Hepatocyte (in vitro differentiated cells): Measurements from ENCODE around the gene GTSE1. TPM values are rescaled to one million over a fixed set of nuclear protein-coding genes. Genes with fewer than 3 reads are reported as not detected.

Experiments
- DNase-seq: peaks from one replicate; pipeline ENCODE4 v3.0.0-alpha.2; 2016; ENCODE audit warnings: low spot score
- H2AFZ ChIP-seq: fragments of 200-600 bp; sonication (generic); 2 replicates; pipeline ENCODE4 v1.6.0; 2016; ENCODE audit warnings: antibody characterized with exemption, mild to moderate bottlenecking
- H3K27ac ChIP-seq: fragments of 200-600 bp; sonication (generic); 2 replicates; pipeline ENCODE4 v1.5.1; 2016; ENCODE audit warnings: mild to moderate bottlenecking
- H3K27me3 ChIP-seq: fragments of 200-600 bp; sonication (generic); 2 replicates; pipeline ENCODE4 v1.6.1; 2016
- H3K36me3 ChIP-seq: fragments of 200-600 bp; sonication (generic); replicated peaks from 2 replicates; pipeline ENCODE4 v1.5.1; 2016; ENCODE audit warnings: low read depth; ENCODE audit not compliant: insufficient read depth
- H3K4me1 ChIP-seq: fragments of 200-600 bp; sonication (generic); 2 replicates; pipeline ENCODE4 v1.5.1; 2016; ENCODE audit warnings: mild to moderate bottlenecking, moderate library complexity; ENCODE audit not compliant: insufficient read depth
- H3K4me2 ChIP-seq: fragments of 200-600 bp; sonication (generic); 2 replicates; pipeline ENCODE4 v1.6.0; 2016
- H3K4me3 ChIP-seq: fragments of 200-600 bp; sonication (generic); 2 replicates; pipeline ENCODE4 v1.5.1; 2016; ENCODE audit warnings: mild to moderate bottlenecking
- H3K79me2 ChIP-seq: fragments of 200-600 bp; sonication (generic); 2 replicates; pipeline ENCODE4 v1.6.0; 2017; ENCODE audit warnings: mild to moderate bottlenecking
- H3K9me2 ChIP-seq: fragments of 200-600 bp; sonication (generic); replicated peaks from 2 replicates; pipeline ENCODE4 v1.6.0; 2017; ENCODE audit warnings: mild to moderate bottlenecking; ENCODE audit not compliant: insufficient read depth
- H3K9me3 ChIP-seq: fragments of 200-600 bp; sonication (generic); 2 replicates; pipeline ENCODE4 v1.5.1; 2016; ENCODE audit warnings: low read depth, mild to moderate bottlenecking
- H4K20me1 ChIP-seq: fragments of 200-600 bp; sonication (generic); 2 replicates; pipeline ENCODE4 v1.6.0; 2016; ENCODE audit warnings: mild to moderate bottlenecking; ENCODE audit not compliant: insufficient read depth, poor library complexity, severe bottlenecking
- CTCF ChIP-seq: fragments of 200-600 bp; sonication (generic); IDR thresholded peaks from 2 replicates; pipeline ENCODE4 v1.5.1; 2016; ENCODE audit warnings: antibody characterized with exemption, mild to moderate bottlenecking; ENCODE audit not compliant: poor library complexity
- EZH2 ChIP-seq: fragments of 200-600 bp; sonication (generic); IDR thresholded peaks from 2 replicates; pipeline ENCODE4 v1.6.1; 2016; ENCODE audit warnings: antibody characterized with exemption, mild to moderate bottlenecking, borderline replicate concordance
- EZH2phosphoT487 ChIP-seq: fragments of 200-600 bp; sonication (generic); IDR thresholded peaks from one replicate; pipeline ENCODE4 v1.6.1; 2018; ENCODE audit warnings: antibody characterized with exemption, mild to moderate bottlenecking, low read depth, moderate library complexity; ENCODE audit not compliant: unreplicated experiment, severe bottlenecking
- WGBS: methylation state at CpG from one replicate; pipeline ENCODE4 v1.1.6; 2016; ENCODE audit warnings: low lambda C conversion rate; ENCODE audit errors: missing lambda C conversion rate; 5-methylcytosine and 5-hydroxymethylcytosine counted together
- polyA plus RNA-seq: library from polyadenylated mRNA; unstranded; fragments of >200 nt; fragmentation: Nextera tagmentation; extraction: Ambion mirVana; gene quantifications from 2 replicates; pipeline ENCODE4 v1.2.1, GENCODE V29; 2016
- total RNA-seq: library from RNA; depleted of rRNA; stranded (reverse); fragments of >200 nt; gene quantifications from 2 replicates; pipeline ENCODE4 v1.2.3, GENCODE V29; 2014

The GTSE1 gene
- total and polyA plus RNA-seq, 2 experiments from 2014 or later, result 4.1 to 4.4 TPM

- no peaks in the 10 kb centered on the region for H3K9me2 ChIP-seq
- H3K4me1 ChIP-seq, result no peaks in the 10 kb centered on the region
- H3K36me3 ChIP-seq, result no peaks in the 10 kb centered on the region
- WGBS, result 77% methylated on average over 3 of the region's 3 CpGs
- no peaks in the 10 kb centered on the region for H3K79me2 ChIP-seq
- H3K4me3 ChIP-seq, result no peak overlapping the region
- no peak overlapping the region for H3K27ac ChIP-seq
- no peak overlapping the region for H2AFZ ChIP-seq
- H3K4me2 ChIP-seq, result no peak overlapping the region
- H3K9me3 ChIP-seq, result no peaks in the 10 kb centered on the region
- no peaks in the 10 kb centered on the region for H4K20me1 ChIP-seq
- DNase-seq, result no peak
- no peaks in the 10 kb centered on the region for H3K27me3 ChIP-seq
- TF ChIP-seq EZH2phosphoT487, result no peak
- TF ChIP-seq EZH2, result no peak
- no peak for TF ChIP-seq CTCF
Measured at GRCh38 chr22:46286006-46286405, 10.7 kb upstream of the GTSE1 start.

- TF ChIP-seq EZH2phosphoT487, result no peak
- no peak for TF ChIP-seq CTCF
- no peak for TF ChIP-seq EZH2
- Histone ChIP-seq H3K4me3 (no peak overlapping the region), H3K4me1 (no peaks in the 10 kb centered on the region), H3K27ac (no peak overlapping the region), H3K36me3 (no peaks in the 10 kb centered on the region), H3K79me2 (no peaks in the 10 kb centered on the region), H3K27me3 (no peaks in the 10 kb centered on the region), H3K9me3 (no peaks in the 10 kb centered on the region), H2AFZ (no peak overlapping the region), H4K20me1 (no peaks in the 10 kb centered on the region), H3K9me2 (no peaks in the 10 kb centered on the region), H3K4me2 (no peak overlapping the region)
- DNase-seq, result no peak
- 95% methylated on average over 15 of the region's 15 CpGs for WGBS
Measured at GRCh38 chr22:46286941-46287872, 9.5 kb upstream of the GTSE1 start.

GRCh38 chr22:46287873-46288751 lies 8.6 kb upstream of the GTSE1 start:
- Histone ChIP-seq H2AFZ (no peak overlapping the region), H3K4me3 (no peak overlapping the region), H3K9me3 (no peaks in the 10 kb centered on the region), H3K79me2 (no peaks in the 10 kb centered on the region), H4K20me1 (no peaks in the 10 kb centered on the region), H3K4me2 (no peak overlapping the region), H3K4me1 (no peaks in the 10 kb centered on the region), H3K36me3 (no peaks in the 10 kb centered on the region), H3K9me2 (no peaks in the 10 kb centered on the region), H3K27ac (no peak overlapping the region), H3K27me3 (no peaks in the 10 kb centered on the region)
- DNase-seq, result no peak
- 92% methylated on average over 24 of the region's 24 CpGs for WGBS
- TF ChIP-seq CTCF (no peak), EZH2 (no peak), EZH2phosphoT487 (no peak)
